B cell (primary cell): Measurements from ENCODE around the gene POLR2C. TPM values are rescaled to one million over a fixed set of nuclear protein-coding genes. Genes with fewer than 3 reads are reported as not detected.
"Not testable (repeated sequence)": the region's sequence is repeated elsewhere in the genome, so short reads cannot be mapped to it uniquely, and the experiment has no call there.

Source experiments
- ATAC-seq: fragments of 200-7000 bp; cut with Tn5 transposase; one replicate; pipeline ENCODE4 v1.10.0; 2021; ENCODE audit warnings: low read depth, mild to moderate bottlenecking, moderate number of reproducible peaks, moderate library complexity
- CTCF ChIA-PET: fragments of 350-600 bp; sonication (Branson Sonifier 250); formaldehyde crosslinking; loops from one replicate; lab custom pipeline; 2021; ENCODE audit warnings: antibody characterized with exemption, inconsistent platforms; lab: Charles Lee
- POLR2A ChIA-PET: fragments of 350-600 bp; sonication (Branson Sonifier 250); formaldehyde crosslinking; loops from one replicate; lab custom pipeline; 2021; ENCODE audit warnings: antibody characterized with exemption; lab: Charles Lee
- DNase-seq: peaks from one replicate; pipeline ENCODE4 v3.0.0; 2013
- H2AFZ ChIP-seq: 2 replicates; pipeline ENCODE4 v1.6.1; 2012; ENCODE audit warnings: mild to moderate bottlenecking, low read depth, low read length; ENCODE audit not compliant: insufficient read depth, poor library complexity, severe bottlenecking
- H3K27ac ChIP-seq, 2 donors: 1 replicate in 1 of 2; 2 replicates in 1 of 2; pipeline ENCODE4 v1.5.1; 2012 to 2013; ENCODE audit warnings: low read length in 2 of 2, mild to moderate bottlenecking in 2 of 2, moderate library complexity in 1 of 2
- H3K27me3 ChIP-seq, 4 experiments: fragments of 200-600 bp in 1 of 4; sonication (generic) in 1 of 4; replicated peaks in 1 of 4; 1 replicate in 2 of 4; 2 replicates in 2 of 4; pipeline versions ENCODE4 v1.6.1 to v1.7.0; 2013 to 2016; ENCODE audit warnings: low read length in 3 of 4, mild to moderate bottlenecking in 2 of 4, mixed read lengths in 1 of 4, moderate library complexity in 1 of 4; ENCODE audit not compliant: insufficient read depth in 4 of 4, control insufficient read depth in 3 of 4; ENCODE audit errors: control extremely low read depth in 1 of 4
- H3K36me3 ChIP-seq, 2 experiments: replicated peaks in 1 of 2; 1 replicate in 1 of 2; 2 replicates in 1 of 2; pipeline versions ENCODE4 v1.6.1 to v1.7.1; 2013; ENCODE audit warnings: low read length in 1 of 2; ENCODE audit not compliant: insufficient read depth in 2 of 2, control insufficient read depth in 1 of 2; ENCODE audit errors: control extremely low read depth in 1 of 2, extremely low read depth in 1 of 2
- H3K4me1 ChIP-seq, 2 donors: fragments of 200-600 bp in 1 of 2; sonication (generic) in 1 of 2; 1 replicate in 1 of 2; 2 replicates in 1 of 2; pipeline versions ENCODE4 v1.5.1 to v1.6.1; 2013 to 2017; ENCODE audit warnings: low read length in 2 of 2; ENCODE audit not compliant: control insufficient read depth in 2 of 2, insufficient read depth in 2 of 2
- H3K4me2 ChIP-seq: replicated peaks from 2 replicates; pipeline ENCODE3; 2012; ENCODE audit warnings: mild to moderate bottlenecking, low read depth, low read length; ENCODE audit not compliant: poor library complexity, severe bottlenecking
- H3K4me3 ChIP-seq, 5 experiments: fragments of 200-600 bp in 1 of 5; sonication (generic) in 1 of 5; 1 replicate in 3 of 5; 2 replicates in 2 of 5; pipeline versions ENCODE4 v1.5.1 to v1.7.0; 2011 to 2016; ENCODE audit warnings: low read length in 4 of 5, mild to moderate bottlenecking in 4 of 5, low read depth in 2 of 5, control low read depth in 1 of 5, moderate library complexity in 1 of 5; ENCODE audit not compliant: insufficient read depth in 1 of 5; ENCODE audit errors: control extremely low read depth in 1 of 5, extremely low read depth in 1 of 5
- H3K79me2 ChIP-seq: fragments of 200-600 bp; sonication (generic); one replicate; pipeline ENCODE4 v1.6.0; 2016; ENCODE audit warnings: low read length; ENCODE audit not compliant: control insufficient read depth, insufficient read depth
- H3K9ac ChIP-seq: fragments of 200-600 bp; sonication (generic); 2 replicates; pipeline ENCODE4 v1.6.1; 2017; ENCODE audit warnings: mild to moderate bottlenecking, low read length, moderate library complexity
- H3K9me3 ChIP-seq, 3 donors: one replicate each; pipeline versions ENCODE4 v1.6.1 to v1.7.1; 2013; ENCODE audit warnings: low read length in 2 of 3; ENCODE audit not compliant: control insufficient read depth in 2 of 3, insufficient read depth in 1 of 3; ENCODE audit errors: control extremely low read depth in 1 of 3
- H4K20me1 ChIP-seq: 2 replicates; pipeline ENCODE4 v1.6.0; 2012; ENCODE audit warnings: mild to moderate bottlenecking, low read length; ENCODE audit not compliant: insufficient read depth, control insufficient read depth, poor library complexity, severe bottlenecking
- H3K27ac Mint-ChIP-seq: one replicate; pipeline ENCODE4 v1.8.0; 2021; ENCODE audit warnings: mixed read lengths
- H3K27me3 Mint-ChIP-seq: one replicate; pipeline ENCODE4 v1.8.0; 2021; ENCODE audit warnings: mixed read lengths
- H3K4me1 Mint-ChIP-seq: one replicate; pipeline ENCODE4 v1.8.0; 2021; ENCODE audit warnings: mixed read lengths
- H3K4me3 Mint-ChIP-seq: one replicate; pipeline ENCODE4 v1.8.0; 2021; ENCODE audit warnings: mixed read lengths
- H3K9me3 Mint-ChIP-seq: one replicate; pipeline ENCODE4 v1.8.0; 2022; ENCODE audit warnings: mixed read lengths; ENCODE audit not compliant: insufficient read depth
- CTCF ChIP-seq: fragments of 200-600 bp; IDR thresholded peaks from one replicate; pipeline ENCODE4 v1.8.0; 2022; ENCODE audit warnings: antibody characterized with exemption, mild to moderate bottlenecking
- EZH2 ChIP-seq: IDR thresholded peaks from 2 replicates; pipeline ENCODE4 v1.6.1; 2012; ENCODE audit warnings: borderline replicate concordance, low read depth, mild to moderate bottlenecking, moderate library complexity, low read length; ENCODE audit not compliant: insufficient read depth, poor library complexity, severe bottlenecking
- WGBS: methylation state at CpG from one replicate; pipeline ENCODE4 v1.1.5; 2013; ENCODE audit warnings: missing lambda C conversion rate; ENCODE audit not compliant: insufficient coverage; 5-methylcytosine and 5-hydroxymethylcytosine counted together
- intact Hi-C: fragments of 100-400 bp; cut with micrococcal nuclease; formaldehyde crosslinking; loops from one replicate; pipeline ENCODE4 v1.10.0; 2022
- polyA plus RNA-seq: library from polyadenylated mRNA; depleted of rRNA; stranded (reverse); fragments of >200 nt; gene quantifications from 2 replicates; pipeline ENCODE4 v1.2.3, GENCODE V29; 2012
- total RNA-seq, 2 donors: library from RNA; stranded (reverse); fragments of 120-200 nt in 1 of 2; gene quantifications; 1 replicate in 1 of 2; 2 replicates in 1 of 2; pipeline versions ENCODE4 v1.2.3 to v1.2.4, GENCODE V29; 2013 to 2022

POLR2C gene
- total and polyA plus RNA-seq, 2 donors (not counting 1 experiment from before 2014, with no cell fraction given) = 57.8 to 70.1 TPM

- H3K27ac ChIP-seq = no peak overlapping the region
- no peak overlapping the region for H3K4me2 ChIP-seq
- Mint-ChIP-seq H3K27ac (no peak overlapping the region), H3K27me3 (peaks cover 11% of the 10 kb centered on the region), H3K4me3 (no peak overlapping the region), H3K9me3 (no peaks in the 10 kb centered on the region), H3K4me1 (peaks cover 11% of the 10 kb centered on the region)
- intact Hi-C loops = no loop called here
- peaks cover 0 to 8% (median 0%) of the 10 kb centered on the region in 3 donors for H3K9me3 ChIP-seq
- no peaks in the 10 kb centered on the region for H3K79me2 ChIP-seq
- H3K4me1 ChIP-seq = peaks cover 13 to 23% of the 10 kb centered on the region in 2 donors
- no peak for ATAC-seq
- H3K36me3 ChIP-seq = no peaks in the 10 kb centered on the region
- no peaks in the 10 kb centered on the region for H3K27me3 ChIP-seq
- no peak overlapping the region for H3K4me3 ChIP-seq
- no peak for TF ChIP-seq CTCF
- no peak for TF ChIP-seq EZH2
- no peak overlapping the region for H3K9ac ChIP-seq
- H2AFZ ChIP-seq = no peak overlapping the region
- 97% methylated on average over 9 of the region's 13 CpGs for WGBS
- no peaks in the 10 kb centered on the region for H4K20me1 ChIP-seq
- ChIA-PET CTCF (interaction anchor here (0.6 kb wide), 1 partner anchor 315 kb away, joined by 4 read pairs; no protein-coding TSS in a partner anchor), POLR2A (no interaction called here)
- DNase-seq = no peak
Observed at GRCh38 chr16:57497121-57497520, 34.6 kb downstream of the POLR2C start.

GRCh38 chr16:57498031-57498430 is 35.6 kb downstream of the POLR2C start:
- H3K4me3 ChIP-seq = no peak overlapping the region
- ChIA-PET CTCF (interaction anchor here (1.1 kb wide), 1 partner anchor 22 kb away, joined by 3 read pairs; no protein-coding TSS in a partner anchor), POLR2A (no interaction called here)
- peaks cover 9% of the 10 kb centered on the region for H3K4me1 Mint-ChIP-seq
- H3K9me3 ChIP-seq = peaks cover 0 to 5% (median 0%) of the 10 kb centered on the region in 3 donors
- 40% methylated on average over 1 of the region's 4 CpGs for WGBS
- H3K27me3 Mint-ChIP-seq = peaks cover 14% of the 10 kb centered on the region
- no peak overlapping the region for H3K27ac ChIP-seq
- TF ChIP-seq EZH2 (no peak), CTCF (no peak)
- H3K79me2 ChIP-seq = no peaks in the 10 kb centered on the region
- intact Hi-C loops = no loop called here
- no peak for ATAC-seq
- H3K9ac ChIP-seq = no peak overlapping the region
- H3K27ac Mint-ChIP-seq = no peak overlapping the region
- no peak overlapping the region for H3K4me2 ChIP-seq
- no peak overlapping the region for H3K4me3 Mint-ChIP-seq
- no peaks in the 10 kb centered on the region for H3K27me3 ChIP-seq
- H3K36me3 ChIP-seq = no peaks in the 10 kb centered on the region
- no peaks in the 10 kb centered on the region for H3K9me3 Mint-ChIP-seq
- no peak for DNase-seq
- no peak overlapping the region for H2AFZ ChIP-seq
- H3K4me1 ChIP-seq = peaks cover 9 to 15% of the 10 kb centered on the region in 2 donors
- H4K20me1 ChIP-seq = no peaks in the 10 kb centered on the region

DNA sequence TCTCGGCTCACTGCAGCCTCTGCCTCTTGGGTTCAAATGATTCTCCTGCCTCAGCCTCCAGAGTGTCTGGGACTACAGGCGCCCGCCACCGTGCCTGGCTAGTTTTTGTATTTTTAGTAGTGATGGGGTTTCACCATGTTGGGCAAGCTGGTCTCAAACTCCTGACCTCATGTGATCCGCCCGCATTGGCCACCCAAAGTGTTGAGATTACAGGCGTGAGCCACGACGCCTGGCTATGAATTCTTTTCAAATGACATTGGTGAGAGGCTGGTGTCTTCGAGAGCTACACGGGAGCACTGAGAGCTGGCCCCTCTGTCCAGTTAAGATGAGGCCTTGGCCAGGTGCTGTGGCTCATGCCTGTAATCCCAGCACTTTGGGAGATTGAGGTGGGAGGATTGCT is 37.5 kb downstream of the POLR2C start:
- H3K9me3 ChIP-seq, H3K27ac Mint-ChIP-seq, H3K4me3 ChIP-seq, H3K9me3 Mint-ChIP-seq, intact Hi-C loops, H3K79me2 ChIP-seq, DNase-seq, H3K4me3 Mint-ChIP-seq, H4K20me1 ChIP-seq, H3K4me1 Mint-ChIP-seq, H3K4me1 ChIP-seq, H3K27ac ChIP-seq, H3K36me3 ChIP-seq, H3K27me3 ChIP-seq, H3K9ac ChIP-seq, ATAC-seq, H3K4me2 ChIP-seq, H2AFZ ChIP-seq: not testable (repeated sequence)
- 88% methylated on average over 11 of the region's 11 CpGs for WGBS
- ChIA-PET CTCF (interaction anchor here (1.1 kb wide), 1 partner anchor 20 kb away, joined by 3 read pairs; no protein-coding TSS in a partner anchor), POLR2A (interaction anchor here (0.7 kb wide), 1 partner anchor 844 kb away, joined by 4 read pairs; no protein-coding TSS in a partner anchor)
- H3K27me3 Mint-ChIP-seq = peaks cover 12% of the 10 kb centered on the region
